Measurements from ENCODE around the gene MIR17HG.
A peak's percentile ranks its signal among the peaks of the same experiment; 100 is the strongest.

MIR17HG gene

GRCh38 chr13:91381371-91381770 is 33.9 kb downstream of the MIR17HG start:
- Histone ChIP-seq H3K9ac (ENCODE audit: low read depth, low read length) (no peak overlapping the region), H3K36me3 (ENCODE audit: control insufficient read depth, insufficient read depth, low read length) (no peaks in the 10 kb centered on the region), H3K4me1 (ENCODE audit: control insufficient read depth, insufficient read depth, low read length) (no peaks in the 10 kb centered on the region), H3K27me3 (ENCODE audit: control insufficient read depth, insufficient read depth, low read length) (no peaks in the 10 kb centered on the region), H3K4me3 (ENCODE audit: low read depth, low read length) (no peak overlapping the region), H3K9me3 (ENCODE audit: control insufficient read depth, insufficient read depth, low read length) (no peaks in the 10 kb centered on the region)

GRCh38 chr13:91383836-91384235 is 36.3 kb downstream of the MIR17HG start:
- no peak overlapping the region for H3K4me3 ChIP-seq (ENCODE audit: low read depth, low read length)
- no peak overlapping the region for H3K9ac ChIP-seq (ENCODE audit: low read depth, low read length)
- H3K36me3 ChIP-seq (ENCODE audit: control insufficient read depth, insufficient read depth, low read length): no peaks in the 10 kb centered on the region
- H3K27me3 ChIP-seq (ENCODE audit: control insufficient read depth, insufficient read depth, low read length): no peaks in the 10 kb centered on the region
- no peaks in the 10 kb centered on the region for H3K9me3 ChIP-seq (ENCODE audit: control insufficient read depth, insufficient read depth, low read length)
- H3K4me1 ChIP-seq (ENCODE audit: control insufficient read depth, insufficient read depth, low read length): no peaks in the 10 kb centered on the region

- H3K9ac ChIP-seq (ENCODE audit: low read depth, low read length): no peak overlapping the region
- no peak overlapping the region for H3K4me3 ChIP-seq (ENCODE audit: low read depth, low read length)
- no peaks in the 10 kb centered on the region for H3K27me3 ChIP-seq (ENCODE audit: control insufficient read depth, insufficient read depth, low read length)
- H3K4me1 ChIP-seq (ENCODE audit: control insufficient read depth, insufficient read depth, low read length): no peaks in the 10 kb centered on the region
- H3K36me3 ChIP-seq (ENCODE audit: control insufficient read depth, insufficient read depth, low read length): no peaks in the 10 kb centered on the region
- no peaks in the 10 kb centered on the region for H3K9me3 ChIP-seq (ENCODE audit: control insufficient read depth, insufficient read depth, low read length)
Observed at GRCh38 chr13:91384896-91385295, 37.4 kb downstream of the MIR17HG start.

- H3K9me3 ChIP-seq (ENCODE audit: control insufficient read depth, insufficient read depth, low read length): no peaks in the 10 kb centered on the region
- no peak overlapping the region for H3K4me3 ChIP-seq (ENCODE audit: low read depth, low read length)
- H3K4me1 ChIP-seq (ENCODE audit: control insufficient read depth, insufficient read depth, low read length): no peaks in the 10 kb centered on the region
- no peak overlapping the region for H3K9ac ChIP-seq (ENCODE audit: low read depth, low read length)
- no peaks in the 10 kb centered on the region for H3K36me3 ChIP-seq (ENCODE audit: control insufficient read depth, insufficient read depth, low read length)
- no peaks in the 10 kb centered on the region for H3K27me3 ChIP-seq (ENCODE audit: control insufficient read depth, insufficient read depth, low read length)
Observed at GRCh38 chr13:91389186-91389585, 41.7 kb downstream of the MIR17HG start.

GRCh38 chr13:91397595-91397994 is 50.1 kb downstream of the MIR17HG start:
- no peaks in the 10 kb centered on the region for H3K9me3 ChIP-seq (ENCODE audit: control insufficient read depth, insufficient read depth, low read length)
- H3K36me3 ChIP-seq (ENCODE audit: control insufficient read depth, insufficient read depth, low read length): no peaks in the 10 kb centered on the region
- no peak overlapping the region for H3K4me3 ChIP-seq (ENCODE audit: low read depth, low read length)
- no peak overlapping the region for H3K9ac ChIP-seq (ENCODE audit: low read depth, low read length)
- H3K27me3 ChIP-seq (ENCODE audit: control insufficient read depth, insufficient read depth, low read length): peaks cover 62% of the 10 kb centered on the region
- H3K4me1 ChIP-seq (ENCODE audit: control insufficient read depth, insufficient read depth, low read length): no peaks in the 10 kb centered on the region

GRCh38 chr13:91398413-91399188 is 51.1 kb downstream of the MIR17HG start, which contains the start of gene GPC5:
TSS of gene GPC5 (plus strand) at chr13:91398621.
- H3K4me3 ChIP-seq (ENCODE audit: low read depth, low read length): peak within 1 kb of the TSS; percentile 64
- peaks cover 67% of the 10 kb centered on the region for H3K27me3 ChIP-seq (ENCODE audit: control insufficient read depth, insufficient read depth, low read length)
- H3K9ac ChIP-seq (ENCODE audit: low read depth, low read length): no peak within 1 kb of the TSS

GRCh38 chr13:91399189-91400062 is 51.9 kb downstream of the MIR17HG start:
- H3K9me3 ChIP-seq (ENCODE audit: control insufficient read depth, insufficient read depth, low read length): no peaks in the 10 kb centered on the region
- no peaks in the 10 kb centered on the region for H3K4me1 ChIP-seq (ENCODE audit: control insufficient read depth, insufficient read depth, low read length)
- H3K27me3 ChIP-seq (ENCODE audit: control insufficient read depth, insufficient read depth, low read length): peaks cover 67% of the 10 kb centered on the region
- H3K4me3 ChIP-seq (ENCODE audit: low read depth, low read length): peak overlapping the region; percentile 64
- H3K36me3 ChIP-seq (ENCODE audit: control insufficient read depth, insufficient read depth, low read length): no peaks in the 10 kb centered on the region
- H3K9ac ChIP-seq (ENCODE audit: low read depth, low read length): no peak overlapping the region

More at GRCh38 chr13:91398413-91399188, 51.1 kb downstream of the MIR17HG start, which contains the start of gene GPC5:
- H3K36me3 ChIP-seq (ENCODE audit: control insufficient read depth, insufficient read depth, low read length): no peaks in the 10 kb centered on the region
- H3K9me3 ChIP-seq (ENCODE audit: control insufficient read depth, insufficient read depth, low read length): no peaks in the 10 kb centered on the region
- no peaks in the 10 kb centered on the region for H3K4me1 ChIP-seq (ENCODE audit: control insufficient read depth, insufficient read depth, low read length)

GRCh38 chr13:91400063-91400399 is 52.5 kb downstream of the MIR17HG start:
- Histone ChIP-seq H3K4me3 (ENCODE audit: low read depth, low read length) (peak overlapping the region; percentile 64), H3K9ac (ENCODE audit: low read depth, low read length) (no peak overlapping the region), H3K4me1 (ENCODE audit: control insufficient read depth, insufficient read depth, low read length) (no peaks in the 10 kb centered on the region), H3K9me3 (ENCODE audit: control insufficient read depth, insufficient read depth, low read length) (no peaks in the 10 kb centered on the region), H3K27me3 (ENCODE audit: control insufficient read depth, insufficient read depth, low read length) (peaks cover 67% of the 10 kb centered on the region), H3K36me3 (ENCODE audit: control insufficient read depth, insufficient read depth, low read length) (no peaks in the 10 kb centered on the region)

- Histone ChIP-seq H3K9ac (ENCODE audit: low read depth, low read length) (no peak overlapping the region), H3K36me3 (ENCODE audit: control insufficient read depth, insufficient read depth, low read length) (no peaks in the 10 kb centered on the region), H3K4me3 (ENCODE audit: low read depth, low read length) (no peak overlapping the region), H3K9me3 (ENCODE audit: control insufficient read depth, insufficient read depth, low read length) (no peaks in the 10 kb centered on the region), H3K4me1 (ENCODE audit: control insufficient read depth, insufficient read depth, low read length) (no peaks in the 10 kb centered on the region), H3K27me3 (ENCODE audit: control insufficient read depth, insufficient read depth, low read length) (peaks cover 67% of the 10 kb centered on the region)
Observed at GRCh38 chr13:91400671-91401070, 53.2 kb downstream of the MIR17HG start.

- Histone ChIP-seq H3K4me3 (ENCODE audit: low read depth, low read length) (no peak overlapping the region), H3K9me3 (ENCODE audit: control insufficient read depth, insufficient read depth, low read length) (no peaks in the 10 kb centered on the region), H3K4me1 (ENCODE audit: control insufficient read depth, insufficient read depth, low read length) (no peaks in the 10 kb centered on the region), H3K27me3 (ENCODE audit: control insufficient read depth, insufficient read depth, low read length) (peaks cover 58% of the 10 kb centered on the region), H3K36me3 (ENCODE audit: control insufficient read depth, insufficient read depth, low read length) (no peaks in the 10 kb centered on the region), H3K9ac (ENCODE audit: low read depth, low read length) (no peak overlapping the region)
Observed at GRCh38 chr13:91401920-91402319, 54.4 kb downstream of the MIR17HG start.

Measured in iPS-15b (cell line).